AG09319 (cell line): ENCODE measurements around the gene TMEM101.
A peak's percentile ranks its signal among the peaks of the same experiment; 100 is the strongest.
"Not testable (repeated sequence)": the region's sequence is repeated elsewhere in the genome, so short reads cannot be mapped to it uniquely, and the experiment has no call there.

Source experiments
- DNase-seq: peaks from one replicate; pipeline ENCODE4 v3.0.0-alpha.2; 2010; ENCODE audit warnings: low read depth; ENCODE audit errors: extremely low read depth
- TF ChIP-seq, protein P1 (sequence below): IDR thresholded peaks from 2 replicates; pipeline ENCODE4 v1.5.1; 2011; ENCODE audit warnings: low read depth, mild to moderate bottlenecking, inconsistent platforms, low read length, moderate library complexity

Gene TMEM101

DNA sequence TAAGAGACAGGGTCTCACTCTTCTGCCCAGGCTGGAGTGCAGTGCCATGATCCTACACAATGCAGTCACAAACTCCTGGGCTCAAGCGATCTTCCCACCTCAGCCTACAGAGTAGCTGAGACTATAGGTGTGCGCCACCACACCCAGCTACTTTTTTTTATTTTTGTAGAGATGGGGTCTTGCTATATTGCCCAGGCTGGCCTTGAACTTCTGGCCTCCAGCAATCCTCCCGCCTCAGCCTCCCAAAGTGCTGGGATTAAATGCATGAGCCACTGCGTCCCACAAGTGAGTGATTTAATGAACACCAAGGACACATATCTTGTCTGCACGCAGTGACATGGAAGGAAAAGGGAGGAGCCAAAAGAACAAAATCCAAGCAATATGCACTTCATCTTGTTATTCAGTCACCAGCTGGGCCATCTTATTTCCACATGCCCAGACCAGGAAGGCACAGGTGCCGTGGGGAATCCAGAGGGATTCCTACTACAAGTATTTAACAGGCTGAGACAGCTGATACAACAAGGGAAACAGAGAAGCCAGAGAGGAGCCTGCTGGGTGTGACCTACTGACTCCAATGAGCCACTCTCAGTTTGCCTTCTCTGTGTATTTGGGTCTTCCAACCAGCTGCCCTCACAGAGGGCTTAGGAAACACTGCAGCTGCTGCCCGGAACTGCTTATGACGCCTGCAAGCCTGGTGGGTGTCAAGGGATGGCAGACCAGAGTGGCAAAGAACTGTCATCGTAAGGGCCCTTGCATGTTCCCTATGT lies 34.7 kb upstream of the TMEM101 start:
- TF ChIP-seq, protein P1, sequence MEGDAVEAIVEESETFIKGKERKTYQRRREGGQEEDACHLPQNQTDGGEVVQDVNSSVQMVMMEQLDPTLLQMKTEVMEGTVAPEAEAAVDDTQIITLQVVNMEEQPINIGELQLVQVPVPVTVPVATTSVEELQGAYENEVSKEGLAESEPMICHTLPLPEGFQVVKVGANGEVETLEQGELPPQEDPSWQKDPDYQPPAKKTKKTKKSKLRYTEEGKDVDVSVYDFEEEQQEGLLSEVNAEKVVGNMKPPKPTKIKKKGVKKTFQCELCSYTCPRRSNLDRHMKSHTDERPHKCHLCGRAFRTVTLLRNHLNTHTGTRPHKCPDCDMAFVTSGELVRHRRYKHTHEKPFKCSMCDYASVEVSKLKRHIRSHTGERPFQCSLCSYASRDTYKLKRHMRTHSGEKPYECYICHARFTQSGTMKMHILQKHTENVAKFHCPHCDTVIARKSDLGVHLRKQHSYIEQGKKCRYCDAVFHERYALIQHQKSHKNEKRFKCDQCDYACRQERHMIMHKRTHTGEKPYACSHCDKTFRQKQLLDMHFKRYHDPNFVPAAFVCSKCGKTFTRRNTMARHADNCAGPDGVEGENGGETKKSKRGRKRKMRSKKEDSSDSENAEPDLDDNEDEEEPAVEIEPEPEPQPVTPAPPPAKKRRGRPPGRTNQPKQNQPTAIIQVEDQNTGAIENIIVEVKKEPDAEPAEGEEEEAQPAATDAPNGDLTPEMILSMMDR = no peak
- DNase-seq = no peak

DNA sequence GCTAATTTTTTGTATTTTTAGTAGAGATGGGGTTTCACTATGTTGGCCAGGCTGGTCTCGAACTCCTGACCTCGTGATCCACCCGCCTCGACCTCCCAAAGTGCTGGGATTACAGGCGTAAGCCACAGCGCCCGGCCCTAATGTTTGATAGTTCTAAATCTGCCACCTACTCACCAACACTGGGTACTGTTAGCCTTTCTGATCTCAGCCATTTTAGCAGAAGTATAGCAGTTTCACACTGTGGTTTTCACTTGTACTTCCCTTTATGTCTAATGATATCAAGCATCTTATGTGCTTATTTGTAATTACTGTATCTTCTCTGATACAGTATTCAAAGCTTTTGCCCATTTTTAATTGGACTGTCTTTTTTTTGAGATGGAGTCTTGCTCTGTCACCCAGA lies 32.1 kb upstream of the TMEM101 start:
- not testable (repeated sequence) for DNase-seq

DNA sequence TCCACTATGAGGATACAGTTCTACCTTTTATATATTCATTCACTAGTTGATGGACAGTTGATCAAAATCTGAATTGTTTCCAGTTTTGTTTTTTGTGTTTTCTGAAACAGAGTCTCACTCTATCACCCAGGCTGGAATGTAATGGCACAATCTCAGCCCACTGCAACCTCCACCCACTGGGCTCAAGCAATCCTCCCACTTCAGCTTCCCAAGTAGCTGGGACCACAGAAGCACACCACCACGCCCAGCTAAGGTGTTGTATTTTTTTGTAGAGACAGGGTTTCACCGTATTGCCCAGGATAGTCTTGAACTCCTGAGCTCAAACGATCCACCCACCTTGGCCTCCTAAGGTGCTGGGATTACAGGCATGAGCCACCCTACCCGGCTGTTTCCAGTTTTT lies 30.7 kb upstream of the TMEM101 start:
- TF ChIP-seq, protein P1 = no peak
- no peak for DNase-seq

DNA sequence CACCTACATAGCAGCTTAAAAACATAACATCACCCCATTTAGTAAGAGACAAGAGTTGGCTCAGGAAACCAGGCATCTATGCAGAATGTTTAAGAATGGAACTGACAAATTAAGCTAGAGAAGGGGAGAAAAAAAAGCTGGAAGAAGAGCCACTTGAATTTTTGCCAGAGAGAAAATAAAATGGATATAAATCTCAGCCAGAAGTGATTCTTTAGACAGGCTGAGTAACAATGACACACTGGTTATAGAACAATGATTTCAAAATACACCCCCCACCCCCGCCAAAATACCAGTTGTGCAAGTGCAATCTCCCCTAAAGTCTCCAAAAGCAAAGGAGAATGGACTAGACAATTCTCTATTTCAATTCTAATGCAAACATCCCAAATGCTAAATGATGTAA lies 29.3 kb upstream of the TMEM101 start:
- TF ChIP-seq, protein P1 = no peak
- no peak for DNase-seq

DNA sequence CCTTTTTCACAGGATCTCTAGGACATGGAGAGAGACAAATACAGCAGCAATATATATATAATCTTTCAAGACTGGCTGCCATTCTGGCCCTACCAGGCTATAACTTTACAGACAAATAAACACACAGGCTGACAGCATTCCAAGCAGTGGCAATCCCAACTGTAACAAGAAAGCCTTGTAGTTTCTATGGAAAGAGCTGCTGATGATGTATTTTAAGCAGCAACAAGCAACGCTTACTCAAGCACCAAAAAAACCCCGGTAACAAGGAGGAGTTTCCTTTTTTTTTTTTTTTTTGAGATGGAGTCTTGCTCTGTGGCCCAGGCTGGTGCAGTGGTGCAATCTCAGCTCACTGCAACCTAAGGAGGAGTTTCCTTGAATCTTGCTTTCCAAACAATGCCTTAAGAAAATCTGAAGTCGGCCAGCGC lies 28.5 kb upstream of the TMEM101 start:
- peak; percentile 23 for DNase-seq
- TF ChIP-seq, protein P1 = no peak

DNA sequence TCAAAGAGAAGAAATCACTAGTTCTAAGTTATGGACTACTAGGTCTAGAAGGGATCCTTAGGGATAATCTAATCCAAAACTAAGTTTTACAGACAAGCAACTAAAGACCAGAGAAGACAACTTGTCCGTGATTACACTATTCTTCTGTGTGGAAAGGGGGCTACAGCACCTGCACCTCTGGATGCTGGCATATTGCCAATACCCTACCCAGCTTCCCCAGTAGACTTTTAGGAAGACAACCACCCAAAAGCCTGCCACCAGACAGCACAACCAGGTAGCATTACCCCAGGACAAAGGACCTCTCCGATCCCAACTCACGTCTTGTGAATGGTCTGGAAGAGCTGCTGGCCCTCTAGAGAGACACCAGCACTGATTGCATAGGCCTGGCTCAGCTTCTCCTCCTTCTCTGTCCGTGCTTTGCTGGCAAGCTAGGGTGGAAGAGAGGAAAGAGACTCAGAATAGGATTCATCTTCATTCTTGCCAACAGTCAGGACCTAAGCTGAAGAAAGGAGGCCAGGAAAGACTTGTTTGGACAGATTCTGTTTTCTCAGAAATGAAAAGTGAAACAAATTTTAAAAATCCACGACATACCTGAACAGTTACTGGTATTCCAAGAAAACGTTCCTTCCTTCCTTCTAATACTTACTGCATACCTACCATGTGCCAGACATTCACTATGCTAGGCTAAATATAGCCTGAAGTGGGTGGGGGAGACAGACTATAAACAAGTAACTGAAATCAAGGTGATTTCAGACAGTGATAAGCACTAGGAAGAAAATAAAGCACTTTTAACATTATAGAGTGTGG lies 25.3 kb upstream of the TMEM101 start:
- no peak for DNase-seq

DNA sequence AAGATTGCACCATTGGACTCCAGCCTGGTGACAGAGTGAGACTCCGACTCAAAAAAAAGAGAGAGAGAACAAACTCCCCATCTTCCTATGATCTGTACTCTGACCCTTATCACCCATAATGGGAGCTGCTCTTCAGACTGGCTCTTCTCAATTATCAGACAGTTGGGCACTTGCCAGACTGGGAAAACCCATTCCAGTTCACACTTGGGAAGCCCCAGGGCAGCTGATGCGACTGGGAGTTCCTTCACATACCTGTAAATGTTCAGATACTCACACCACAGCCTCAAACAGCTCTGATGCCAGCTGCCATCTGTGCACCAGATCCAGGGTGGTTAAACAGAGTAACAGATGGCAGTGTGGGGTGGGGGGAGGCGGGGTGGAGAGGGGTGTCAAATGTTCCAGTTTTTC lies 23.8 kb upstream of the TMEM101 start:
- TF ChIP-seq, protein P1 = no peak
- no peak for DNase-seq

More for the DNA sequence above, 25.3 kb upstream of the TMEM101 start:
- TF ChIP-seq, protein P1 = no peak
